CD14-positive monocyte (primary cell): ENCODE results near the gene CACNA1G. TPM values are rescaled to one million over a fixed set of nuclear protein-coding genes. Genes with fewer than 3 reads are reported as not detected.

ENCODE experiments used
- DNase-seq, 3 donors: peaks; one replicate each; pipeline ENCODE4 v3.0.0-alpha.2; 2011 to 2022
- H2AFZ ChIP-seq: 2 replicates; pipeline ENCODE4 v1.6.0; 2012; ENCODE audit warnings: mild to moderate bottlenecking, low read depth, low read length, inconsistent platforms; ENCODE audit not compliant: insufficient read depth, poor library complexity, severe bottlenecking
- H3K27ac ChIP-seq, 2 donors: 1 replicate in 1 of 2; 2 replicates in 1 of 2; pipeline ENCODE4 v1.5.1; 2012 to 2013; ENCODE audit warnings: low read length in 2 of 2, control low read depth in 1 of 2, inconsistent platforms in 1 of 2, low read depth in 1 of 2, mild to moderate bottlenecking in 1 of 2
- H3K27me3 ChIP-seq, 2 donors: one replicate each; pipeline versions ENCODE4 v1.6.0 to v1.6.1; 2011 to 2013; ENCODE audit warnings: low read length in 2 of 2; ENCODE audit not compliant: control insufficient read depth in 2 of 2, insufficient read depth in 2 of 2
- H3K36me3 ChIP-seq, 2 donors: replicated peaks in 1 of 2; 1 replicate in 1 of 2; 2 replicates in 1 of 2; pipeline versions ENCODE4 v1.5.1 to v1.6.1; 2012 to 2013; ENCODE audit warnings: low read length in 2 of 2, control low read depth in 1 of 2, inconsistent platforms in 1 of 2, mild to moderate bottlenecking in 1 of 2; ENCODE audit not compliant: insufficient read depth in 2 of 2, control insufficient read depth in 1 of 2
- H3K4me1 ChIP-seq, 2 donors: 1 replicate in 1 of 2; 2 replicates in 1 of 2; pipeline versions ENCODE4 v1.5.1 to v1.6.1; 2012 to 2013; ENCODE audit warnings: low read length in 2 of 2, control low read depth in 1 of 2, inconsistent platforms in 1 of 2, mild to moderate bottlenecking in 1 of 2, moderate library complexity in 1 of 2; ENCODE audit not compliant: insufficient read depth in 2 of 2, control insufficient read depth in 1 of 2
- H3K4me2 ChIP-seq: replicated peaks from 2 replicates; pipeline ENCODE3; 2012; ENCODE audit warnings: low read length, moderate library complexity, mild to moderate bottlenecking; ENCODE audit not compliant: poor library complexity, severe bottlenecking; ENCODE audit errors: extremely low read depth
- H3K4me3 ChIP-seq, 3 experiments: fragments of 200-600 bp in 1 of 3; sonication (generic) in 1 of 3; replicated peaks in 1 of 3; 1 replicate in 2 of 3; 2 replicates in 1 of 3; pipeline ENCODE4 v1.5.1; 2011 to 2013; ENCODE audit warnings: low read length in 3 of 3, mild to moderate bottlenecking in 3 of 3, control low read depth in 2 of 3, low read depth in 2 of 3, inconsistent platforms in 1 of 3, moderate library complexity in 1 of 3
- H3K79me2 ChIP-seq: 2 replicates; pipeline ENCODE4 v1.6.0; 2012; ENCODE audit warnings: mild to moderate bottlenecking, control low read depth, inconsistent platforms, low read length, moderate library complexity; ENCODE audit not compliant: insufficient read depth
- H3K9ac ChIP-seq: 2 replicates; pipeline ENCODE4 v1.6.0; 2017; ENCODE audit warnings: low read length, mild to moderate bottlenecking; ENCODE audit not compliant: insufficient read depth, poor library complexity, severe bottlenecking
- H3K9me3 ChIP-seq, 2 donors: replicated peaks in 1 of 2; 1 replicate in 1 of 2; 2 replicates in 1 of 2; pipeline versions ENCODE4 v1.5.1 to v1.6.1; 2012 to 2013; ENCODE audit warnings: low read length in 2 of 2, control low read depth in 1 of 2; ENCODE audit not compliant: control insufficient read depth in 1 of 2, insufficient read depth in 1 of 2
- H4K20me1 ChIP-seq: 2 replicates; pipeline ENCODE4 v1.6.0; 2012; ENCODE audit warnings: mild to moderate bottlenecking, low read length, control low read depth, moderate library complexity; ENCODE audit not compliant: insufficient read depth
- H3K27ac Mint-ChIP-seq, 7 donors: one replicate each; pipeline ENCODE4 v1.8.0; 2020; ENCODE audit warnings: mild to moderate bottlenecking in 7 of 7, mixed read lengths in 7 of 7, moderate library complexity in 6 of 7, inconsistent platforms in 2 of 7
- H3K27me3 Mint-ChIP-seq, 3 donors: one replicate each; pipeline ENCODE4 v1.8.0; 2021 to 2022; ENCODE audit warnings: low read depth in 3 of 3, mild to moderate bottlenecking in 3 of 3, mixed read lengths in 3 of 3, moderate library complexity in 3 of 3, inconsistent platforms in 1 of 3
- H3K36me3 Mint-ChIP-seq, 2 donors: one replicate each; pipeline ENCODE4 v1.8.0; 2020; ENCODE audit warnings: mixed read lengths in 2 of 2, inconsistent platforms in 1 of 2, mild to moderate bottlenecking in 1 of 2
- H3K4me1 Mint-ChIP-seq: one replicate; pipeline ENCODE4 v1.8.0; 2020; ENCODE audit warnings: mild to moderate bottlenecking, mixed read lengths
- H3K4me3 Mint-ChIP-seq, 2 donors: one replicate each; pipeline ENCODE4 v1.8.0; 2020; ENCODE audit warnings: mild to moderate bottlenecking in 2 of 2, mixed read lengths in 2 of 2, moderate library complexity in 1 of 2
- H3K9me3 Mint-ChIP-seq, 7 donors: one replicate each; pipeline ENCODE4 v1.8.0; 2020 to 2022; ENCODE audit warnings: mixed read lengths in 7 of 7, mild to moderate bottlenecking in 6 of 7, moderate library complexity in 6 of 7, inconsistent platforms in 2 of 7
- WGBS: methylation state at CpG from one replicate; pipeline ENCODE4 v1.1.5; 2013; ENCODE audit warnings: missing lambda C conversion rate; ENCODE audit not compliant: insufficient coverage; 5-methylcytosine and 5-hydroxymethylcytosine counted together
- intact Hi-C, 2 donors: fragments of 100-400 bp; cut with micrococcal nuclease; formaldehyde crosslinking; loops; one replicate each; pipeline versions ENCODE4 v1.15.0 to v1.15.1; 2023
- polyA plus RNA-seq, 3 donors: library from polyadenylated mRNA; depleted of rRNA in 1 of 3; unstranded in 2 of 3; stranded (reverse) in 1 of 3; fragments of 300-500 nt in 2 of 3; fragments of >200 nt in 1 of 3; fragmentation: Illumina TruSeq in 2 of 3; gene quantifications; 1 replicate in 2 of 3; 2 replicates in 1 of 3; pipeline ENCODE4 v1.2.3, GENCODE V29; 2012 to 2021
- TF ChIP-seq, protein P1 (sequence below): fragments of 200-600 bp; IDR thresholded peaks from one replicate; pipeline ENCODE4 v1.8.0; 2022; ENCODE audit warnings: antibody characterized with exemption, mild to moderate bottlenecking

The CACNA1G gene
- polyA plus RNA-seq, 3 donors: 0.03 TPM; not detected in 2

DNA sequence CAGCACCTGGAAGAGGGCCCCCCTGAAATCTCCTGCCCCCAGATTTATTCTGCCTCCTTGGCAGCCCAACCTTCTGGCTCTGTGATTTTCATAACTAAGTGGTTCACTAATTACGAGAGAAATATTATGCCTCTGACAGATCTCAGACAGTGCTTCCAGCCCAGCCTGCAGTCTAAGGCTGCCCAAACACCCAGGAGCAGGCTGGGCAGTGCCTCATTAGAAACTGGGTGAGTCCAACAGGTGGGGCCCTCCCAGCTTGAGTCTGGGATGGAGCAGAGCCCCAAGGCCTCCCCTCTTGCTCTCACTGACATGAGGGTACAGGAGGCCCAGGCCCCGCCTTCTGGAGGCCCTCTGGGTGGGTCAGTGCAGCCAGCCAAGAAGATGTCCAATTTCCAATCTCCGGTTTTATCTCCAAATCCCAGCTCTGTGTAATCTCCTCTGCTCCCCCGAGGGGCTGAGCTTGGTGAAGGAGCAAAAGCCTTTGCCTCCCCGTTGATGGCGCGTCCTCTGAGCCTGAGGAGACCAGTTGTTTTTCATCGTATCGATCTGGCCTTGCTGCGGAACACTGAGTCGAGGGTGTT is 54.0 kb downstream of the CACNA1G start:
- no peak overlapping the region for H3K9ac ChIP-seq
- no peak overlapping the region for H2AFZ ChIP-seq
- no peaks in the 10 kb centered on the region for H3K27me3 ChIP-seq
- no peak overlapping the region for H3K27ac ChIP-seq
- Mint-ChIP-seq H3K4me1 (peaks cover 25% of the 10 kb centered on the region), H3K27me3 (peaks cover 4 to 28% (median 14%) of the 10 kb centered on the region in 3 donors), H3K4me3 (peak overlapping the region in 1 of 2 donors; percentile 26), H3K27ac (peak overlapping the region in 3 of 7 donors; percentile 7 to 63 (median 55)), H3K9me3 (no peaks in the 10 kb centered on the region), H3K36me3 (no peaks in the 10 kb centered on the region)
- intact Hi-C loops: no loop called here
- DNase-seq: no peak
- H3K4me1 ChIP-seq: peaks cover 20 to 22% of the 10 kb centered on the region in 2 donors
- H3K36me3 ChIP-seq: no peaks in the 10 kb centered on the region
- no peaks in the 10 kb centered on the region for H3K9me3 ChIP-seq
- WGBS: 74% methylated on average over 11 of the region's 11 CpGs
- H3K4me2 ChIP-seq: no peak overlapping the region
- no peak overlapping the region for H3K4me3 ChIP-seq
- TF ChIP-seq, protein P1, sequence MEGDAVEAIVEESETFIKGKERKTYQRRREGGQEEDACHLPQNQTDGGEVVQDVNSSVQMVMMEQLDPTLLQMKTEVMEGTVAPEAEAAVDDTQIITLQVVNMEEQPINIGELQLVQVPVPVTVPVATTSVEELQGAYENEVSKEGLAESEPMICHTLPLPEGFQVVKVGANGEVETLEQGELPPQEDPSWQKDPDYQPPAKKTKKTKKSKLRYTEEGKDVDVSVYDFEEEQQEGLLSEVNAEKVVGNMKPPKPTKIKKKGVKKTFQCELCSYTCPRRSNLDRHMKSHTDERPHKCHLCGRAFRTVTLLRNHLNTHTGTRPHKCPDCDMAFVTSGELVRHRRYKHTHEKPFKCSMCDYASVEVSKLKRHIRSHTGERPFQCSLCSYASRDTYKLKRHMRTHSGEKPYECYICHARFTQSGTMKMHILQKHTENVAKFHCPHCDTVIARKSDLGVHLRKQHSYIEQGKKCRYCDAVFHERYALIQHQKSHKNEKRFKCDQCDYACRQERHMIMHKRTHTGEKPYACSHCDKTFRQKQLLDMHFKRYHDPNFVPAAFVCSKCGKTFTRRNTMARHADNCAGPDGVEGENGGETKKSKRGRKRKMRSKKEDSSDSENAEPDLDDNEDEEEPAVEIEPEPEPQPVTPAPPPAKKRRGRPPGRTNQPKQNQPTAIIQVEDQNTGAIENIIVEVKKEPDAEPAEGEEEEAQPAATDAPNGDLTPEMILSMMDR: no peak
- no peaks in the 10 kb centered on the region for H4K20me1 ChIP-seq
- H3K79me2 ChIP-seq: no peaks in the 10 kb centered on the region

- Histone ChIP-seq H3K4me1 (peaks cover 28 to 35% of the 10 kb centered on the region in 2 donors), H3K27me3 (no peaks in the 10 kb centered on the region), H3K4me2 (no peak overlapping the region), H3K27ac (no peak overlapping the region), H3K36me3 (no peaks in the 10 kb centered on the region), H3K4me3 (no peak overlapping the region), H3K79me2 (no peaks in the 10 kb centered on the region), H2AFZ (no peak overlapping the region), H3K9ac (no peak overlapping the region), H4K20me1 (no peaks in the 10 kb centered on the region), H3K9me3 (no peaks in the 10 kb centered on the region)
- H3K4me3 Mint-ChIP-seq: no peak overlapping the region
- no peaks in the 10 kb centered on the region for H3K9me3 Mint-ChIP-seq
- TF ChIP-seq, protein P1: no peak
- peaks cover 3 to 25% (median 14%) of the 10 kb centered on the region in 3 donors for H3K27me3 Mint-ChIP-seq
- 93% methylated on average over 4 of the region's 7 CpGs for WGBS
- H3K27ac Mint-ChIP-seq: peak overlapping the region in 1 of 7 donors; percentile 47
- no peaks in the 10 kb centered on the region for H3K36me3 Mint-ChIP-seq
- H3K4me1 Mint-ChIP-seq: peaks cover 37% of the 10 kb centered on the region
- no peak for DNase-seq
- intact Hi-C loops: no loop called here
Observed at GRCh38 chr17:50615828-50616227, 55.3 kb downstream of the CACNA1G start.
